Activated CD8-positive, alpha-beta memory T cell treated with anti-CD3 and anti-CD28 coated beads for 4 hours (primary cell): ENCODE data around the gene RPL22L1.
"Not testable (repeated sequence)": the region's sequence is repeated elsewhere in the genome, so short reads cannot be mapped to it uniquely, and the experiment has no call there.

Experiments used
- DNase-seq, 2 donors: peaks; one replicate each; pipeline ENCODE4 v3.0.0-alpha.2; 2020; ENCODE audit warnings: low read depth in 2 of 2

RPL22L1 gene

GRCh38 chr3:170878688-170879087 is 8.7 kb upstream of the RPL22L1 start:
- DNase-seq: not testable (repeated sequence)

DNA sequence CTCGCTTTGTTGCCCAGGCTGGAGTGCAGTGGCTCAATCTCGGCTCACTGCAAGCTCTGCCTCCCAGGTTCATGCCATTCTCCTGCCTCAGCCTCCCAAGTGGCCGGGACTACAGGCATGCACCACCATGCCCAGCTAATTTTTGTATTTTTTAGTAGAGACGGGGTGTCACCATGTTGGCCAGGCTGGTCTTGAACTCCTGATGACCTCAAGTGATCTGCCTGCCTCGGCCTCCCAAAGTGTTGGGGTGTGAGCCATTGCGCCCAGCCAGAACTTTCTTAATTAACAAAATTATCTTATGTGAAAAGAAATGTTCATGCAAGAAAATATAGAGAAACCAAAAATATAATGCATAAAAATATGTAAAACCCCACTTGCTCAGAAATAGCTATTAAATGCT is 7.3 kb upstream of the RPL22L1 start:
- DNase-seq: not testable (repeated sequence)

GRCh38 chr3:170876537-170876936 is 6.5 kb upstream of the RPL22L1 start:
- DNase-seq: no peak

DNA sequence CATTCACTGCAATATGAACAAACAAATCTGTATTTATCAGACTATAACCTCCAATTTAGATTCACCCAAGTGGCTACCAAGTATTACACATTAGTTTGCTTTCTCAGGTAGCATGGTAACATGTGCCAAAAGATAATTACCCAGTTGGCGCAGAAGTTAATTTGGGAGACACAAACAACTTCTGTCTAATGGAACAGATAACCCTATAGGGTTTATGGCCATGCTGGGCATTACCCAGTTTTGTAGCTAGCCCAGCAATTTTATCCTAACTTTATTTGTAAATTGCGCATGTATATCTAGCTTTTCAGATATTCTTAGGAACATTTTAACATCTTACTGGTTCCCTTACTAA is 780 bp downstream of the RPL22L1 start:
- no peak for DNase-seq

GRCh38 chr3:170868577-170869238 is 1.3 kb downstream of the RPL22L1 start:
- no peak for DNase-seq

DNA sequence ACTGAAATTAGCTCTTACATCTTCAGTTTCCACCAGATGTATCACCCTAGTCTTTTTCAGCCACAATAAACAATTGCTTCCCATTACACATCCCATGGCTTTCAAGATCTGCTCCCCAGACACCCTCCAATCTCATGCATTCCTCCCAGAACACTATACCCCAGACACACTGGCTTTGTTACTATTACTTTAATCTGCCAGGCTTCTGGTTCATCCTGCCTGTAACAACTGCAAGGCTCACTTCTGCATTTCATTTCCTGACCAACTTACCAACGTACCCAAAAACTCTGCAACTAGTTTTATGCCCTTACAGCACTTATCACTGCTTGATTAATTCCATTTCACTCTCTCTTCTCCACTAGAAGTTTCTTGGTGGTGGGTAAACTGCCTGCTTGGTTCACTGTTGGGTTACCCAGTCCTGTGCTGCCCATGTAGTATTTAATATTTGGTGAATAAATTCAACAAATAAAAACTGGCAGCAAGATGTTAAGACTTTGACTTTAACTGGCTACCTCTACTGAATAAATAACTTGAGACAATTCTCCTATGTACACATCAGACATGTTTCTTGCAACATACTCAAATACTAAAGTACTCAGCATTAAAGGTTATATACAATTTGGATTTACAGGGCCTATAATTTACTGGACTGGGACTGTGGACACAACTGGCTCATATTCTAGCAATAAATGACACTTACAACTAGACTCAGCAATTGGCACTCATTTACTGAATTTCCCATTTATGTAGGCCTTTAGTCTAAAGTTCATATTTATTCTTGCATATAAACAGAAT is 2.7 kb downstream of the RPL22L1 start:
- DNase-seq: no peak

- DNase-seq: no peak
Observed at GRCh38 chr3:170866499-170866898, 3.5 kb downstream of the RPL22L1 start.

GRCh38 chr3:170865209-170866094 is 4.5 kb downstream of the RPL22L1 start:
- no peak for DNase-seq

DNA sequence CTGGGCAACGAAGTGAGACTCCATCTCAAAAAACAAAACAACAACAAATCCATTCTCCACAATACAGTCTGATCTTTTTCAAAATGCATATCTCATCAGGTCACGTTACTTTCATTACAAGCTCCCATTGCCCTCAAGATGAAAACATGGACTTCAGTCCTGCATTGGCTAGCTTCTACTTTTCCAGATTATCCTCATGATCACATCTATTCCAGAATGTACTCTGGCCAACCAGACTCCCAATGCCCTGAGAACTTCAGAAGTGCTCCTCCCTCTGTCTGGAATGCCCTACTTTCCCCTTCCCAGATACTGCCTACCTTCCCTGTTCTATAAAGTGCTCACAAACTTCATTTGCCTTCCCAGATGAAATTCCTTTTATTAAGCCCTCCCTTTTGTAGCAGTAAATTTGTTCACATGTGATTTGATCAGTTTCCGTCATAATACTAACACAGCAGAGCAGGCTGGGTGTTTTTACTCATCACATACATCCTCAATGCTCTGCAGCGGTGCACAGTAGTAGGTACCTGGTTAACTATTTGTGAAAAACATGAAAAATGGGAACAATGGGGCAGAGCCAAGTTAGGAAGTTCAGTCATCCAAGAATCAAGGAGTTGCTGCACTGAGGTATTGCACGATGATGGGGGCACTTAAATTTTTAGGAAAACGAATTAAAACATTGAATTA is 5.3 kb downstream of the RPL22L1 start:
- no peak for DNase-seq

GRCh38 chr3:170863816-170864215 is 6.2 kb downstream of the RPL22L1 start:
- DNase-seq: no peak

- DNase-seq: no peak
Observed at GRCh38 chr3:170862618-170863374, 7.2 kb downstream of the RPL22L1 start.

- no peak for DNase-seq
Observed at GRCh38 chr3:170858599-170858998, 11.4 kb downstream of the RPL22L1 start.

GRCh38 chr3:170852324-170852723 is 17.7 kb downstream of the RPL22L1 start:
- no peak for DNase-seq

GRCh38 chr3:170848292-170848917 is 21.6 kb downstream of the RPL22L1 start:
- no peak for DNase-seq

DNA sequence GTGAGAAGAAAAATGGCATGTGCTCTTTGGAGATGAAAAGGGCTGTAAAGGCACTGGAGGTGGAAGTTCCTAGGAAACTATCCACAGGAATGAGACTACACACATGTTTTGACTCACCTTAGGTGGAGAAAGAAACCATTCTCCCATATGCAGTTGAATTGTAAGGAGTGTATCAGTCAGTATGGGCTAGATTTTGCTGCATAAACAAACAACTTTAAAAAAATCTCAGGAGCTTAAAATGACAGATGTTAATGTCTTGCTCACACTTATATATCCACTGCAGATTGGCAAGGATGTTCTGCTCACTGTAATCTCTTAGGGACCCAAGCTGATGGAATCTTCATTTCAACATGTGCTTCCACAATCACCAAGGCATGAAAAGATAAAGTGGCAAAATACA is 25.6 kb downstream of the RPL22L1 start:
- no peak for DNase-seq

DNA sequence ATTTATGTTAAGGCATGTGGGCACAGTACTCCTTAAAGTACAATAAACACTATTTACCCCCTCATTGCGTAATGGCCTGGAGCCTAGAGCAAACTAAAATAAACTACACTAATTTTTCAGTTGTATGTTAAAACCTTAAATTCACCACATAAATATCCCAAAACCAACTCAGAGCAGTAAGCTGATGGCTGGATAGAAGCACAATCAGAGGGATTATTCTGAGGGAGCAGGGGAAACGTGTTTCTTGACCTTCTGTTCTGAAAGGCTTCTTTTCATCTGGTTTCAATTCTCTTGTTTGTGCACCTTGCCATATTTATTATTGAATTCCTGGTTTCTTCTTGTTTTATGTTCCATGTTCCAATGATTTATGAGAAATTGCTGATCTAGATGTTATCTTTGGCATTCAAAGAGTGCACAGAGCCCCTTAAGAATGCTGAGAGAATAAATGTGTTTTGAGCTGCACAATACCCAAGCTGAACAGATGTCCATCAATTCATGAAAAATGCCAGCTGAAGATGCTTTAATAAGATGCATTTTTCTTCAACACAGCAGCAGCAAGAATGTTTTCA is 29.6 kb downstream of the RPL22L1 start:
- no peak for DNase-seq

DNA sequence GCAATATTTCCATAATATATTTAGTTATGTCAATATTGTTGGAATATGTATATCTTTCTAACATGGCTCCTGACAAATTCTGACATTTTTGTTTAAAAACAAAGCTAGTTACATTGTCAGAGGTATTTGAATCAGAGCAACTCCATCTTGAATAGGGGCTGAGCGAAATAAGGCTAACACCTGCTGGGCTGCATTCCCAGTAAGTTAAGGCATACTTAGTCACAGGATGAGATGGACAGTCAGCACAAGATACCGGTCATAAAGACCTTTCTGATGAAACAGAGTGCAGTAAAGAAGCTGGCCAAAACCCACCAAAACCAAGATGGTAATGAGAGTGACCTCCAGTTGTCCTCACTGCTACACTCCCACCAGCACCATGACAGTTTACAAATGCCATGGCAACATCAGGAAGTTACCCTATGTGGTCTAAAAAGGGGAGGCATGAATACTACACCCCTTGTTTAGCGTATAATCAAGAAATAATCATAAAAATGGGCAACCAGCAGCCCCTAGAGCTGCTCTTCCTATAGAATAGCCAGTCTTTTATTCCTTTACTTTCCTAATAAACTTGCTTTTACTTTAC is 30.4 kb downstream of the RPL22L1 start:
- DNase-seq: no peak

DNA sequence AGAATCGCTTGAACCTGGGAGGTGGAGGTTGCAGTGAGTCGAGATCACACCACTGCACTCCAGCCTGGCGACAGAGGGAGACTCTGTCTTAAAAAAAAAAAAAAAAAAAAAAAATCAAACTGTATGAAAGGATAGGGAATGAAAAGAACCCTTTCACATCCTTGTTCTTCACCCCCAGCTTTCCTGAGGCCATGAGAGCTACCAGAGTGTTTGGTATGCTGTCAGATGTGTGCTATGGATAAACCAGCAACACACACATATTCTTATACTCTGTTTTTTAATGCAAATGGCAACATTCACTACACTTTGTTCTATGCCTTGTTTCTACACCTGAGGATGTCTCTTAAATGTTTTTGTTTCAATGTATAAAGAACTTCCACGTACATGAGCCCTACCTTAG is 33.5 kb downstream of the RPL22L1 start:
- no peak for DNase-seq

DNA sequence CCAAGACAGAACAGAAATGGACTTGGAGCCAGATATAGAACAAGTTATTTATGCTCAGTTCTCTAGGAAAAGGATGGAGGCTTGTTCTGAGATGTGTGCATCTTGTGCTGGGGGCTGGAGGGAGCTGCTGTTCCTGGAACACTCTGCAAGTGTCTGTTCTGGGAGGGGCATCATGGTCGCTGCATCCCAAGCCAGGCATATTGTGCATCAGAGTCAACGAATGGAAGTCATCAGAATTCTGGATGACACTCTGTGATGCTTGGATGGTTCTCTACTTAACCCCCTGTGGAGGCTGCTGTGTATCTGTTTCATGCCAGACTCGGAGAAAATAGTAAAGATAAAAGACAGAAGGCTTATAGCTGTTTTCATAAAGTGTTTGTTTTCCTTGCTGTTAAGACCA is 34.7 kb downstream of the RPL22L1 start:
- no peak for DNase-seq

GRCh38 chr3:170830580-170830979 is 39.4 kb downstream of the RPL22L1 start:
- DNase-seq: no peak
